HCT116 (cell line): ENCODE data around the gene ALB. TPM values are rescaled to one million over a fixed set of nuclear protein-coding genes. Genes with fewer than 3 reads are reported as not detected.

Source experiments
- ATAC-seq: fragments of 200-7000 bp; cut with Tn5 transposase; 2 replicates; pipeline ENCODE4 v1.9.1; 2020; ENCODE audit warnings: mild to moderate bottlenecking, moderate library complexity
- BruUV-seq: library from RNA; stranded (reverse); fragments of 400-500 nt; replicated peaks from 2 replicates; lab custom pipeline; 2021; lab: Mats Ljungman, UMichigan
- CTCF ChIA-PET: fragments of 300-600 bp; sonication (Branson Sonifier 250); formaldehyde crosslinking; loops from one replicate; lab custom pipeline; 2021; ENCODE audit warnings: antibody characterized with exemption; lab: Charles Lee
- POLR2A ChIA-PET: fragments of 300-600, 350-600 bp; sonication (Branson Sonifier 250); formaldehyde crosslinking; loops from one replicate; lab custom pipeline; 2021; ENCODE audit warnings: antibody characterized with exemption; lab: Charles Lee
- RAD21 ChIA-PET, 2 experiments: fragments of 300-600 bp; sonication (Branson Sonifier 250); formaldehyde crosslinking; loops; one replicate each; lab custom pipeline; 2023; ENCODE audit warnings: low total read pairs in 2 of 2; ENCODE audit not compliant: uncharacterized antibody in 2 of 2, unreplicated experiment in 2 of 2, low non-redundant PET in 1 of 2; lab: Charles Lee
- DNase-seq: peaks from one replicate; pipeline ENCODE4 v3.0.0-alpha.2; 2010; ENCODE audit warnings: low read depth, low spot score
- H2AFZ ChIP-seq: fragments of 200-600 bp; shearing (Covaris generic), sonication (generic); 2 replicates; pipeline ENCODE4 v1.6.1; 2017; ENCODE audit warnings: low read depth, mixed run types, mixed read lengths, antibody characterized with exemption, low read length; ENCODE audit not compliant: poor library complexity, severe bottlenecking
- H3K27ac ChIP-seq: 2 replicates; pipeline ENCODE4 v1.5.1; 2012; ENCODE audit warnings: low read depth, low read length
- H3K27me3 ChIP-seq: fragments of 200-600 bp; sonication (generic); 2 replicates; pipeline ENCODE4 v1.6.1; 2016; ENCODE audit warnings: mixed run types, low read length, mixed read lengths; ENCODE audit not compliant: insufficient read depth
- H3K36me3 ChIP-seq, 2 experiments: fragments of 200-500 bp in 1 of 2; fragments of 200-600 bp in 1 of 2; sonication (Bioruptor generic) in 1 of 2; sonication (generic) in 1 of 2; 2 replicates each; pipeline versions ENCODE4 v1.5.1 to v1.6.1; 2014 to 2016; ENCODE audit warnings: low read length in 2 of 2, inconsistent platforms in 1 of 2, mixed read lengths in 1 of 2, mixed run types in 1 of 2; ENCODE audit not compliant: insufficient read depth in 2 of 2, control insufficient read depth in 1 of 2
- H3K4me1 ChIP-seq, 2 experiments: fragments of 200-600 bp in 1 of 2; sonication (generic) in 1 of 2; 2 replicates each; pipeline versions ENCODE4 v1.5.1 to v1.6.1; 2012 to 2017; ENCODE audit warnings: low read length in 2 of 2, inconsistent platforms in 1 of 2, mild to moderate bottlenecking in 1 of 2, mixed read lengths in 1 of 2, mixed run types in 1 of 2, moderate library complexity in 1 of 2; ENCODE audit not compliant: insufficient read depth in 2 of 2, control insufficient read depth in 1 of 2
- H3K4me2 ChIP-seq: fragments of 200-600 bp; sonication (generic); 2 replicates; pipeline ENCODE4 v1.6.1; 2017; ENCODE audit warnings: mixed run types, low read length, mixed read lengths
- H3K4me3 ChIP-seq, 2 experiments: fragments of 200-600 bp in 1 of 2; sonication (generic) in 1 of 2; replicated peaks in 1 of 2; 2 replicates each; pipeline ENCODE4 v1.5.1; 2011 to 2016; ENCODE audit warnings: low read length in 2 of 2, control low read depth in 1 of 2, low read depth in 1 of 2, mild to moderate bottlenecking in 1 of 2, mixed read lengths in 1 of 2, mixed run types in 1 of 2
- H3K79me2 ChIP-seq: fragments of 200-600 bp; sonication (generic); 2 replicates; pipeline ENCODE4 v1.6.1; 2017; ENCODE audit warnings: mild to moderate bottlenecking, mixed run types, low read length, moderate library complexity, mixed read lengths; ENCODE audit not compliant: insufficient read depth
- H3K9ac ChIP-seq: fragments of 200-600 bp; sonication (generic); 2 replicates; pipeline ENCODE4 v1.6.1; 2016; ENCODE audit warnings: low read length, mixed read lengths
- H3K9me2 ChIP-seq: fragments of 200-600 bp; sonication (generic), shearing (Covaris generic); 2 replicates; pipeline ENCODE4 v1.6.1; 2017; ENCODE audit warnings: mixed run types, mild to moderate bottlenecking, moderate library complexity; ENCODE audit not compliant: insufficient read depth
- H3K9me3 ChIP-seq, 2 experiments: fragments of 200-500 bp in 1 of 2; fragments of 200-600 bp in 1 of 2; sonication (Bioruptor generic) in 1 of 2; sonication (generic) in 1 of 2; 2 replicates each; pipeline ENCODE4 v1.6.1; 2014 to 2017; ENCODE audit warnings: low read length in 2 of 2, mixed read lengths in 2 of 2, inconsistent platforms in 1 of 2, low read depth in 1 of 2, mild to moderate bottlenecking in 1 of 2, mixed run types in 1 of 2, moderate library complexity in 1 of 2; ENCODE audit not compliant: control insufficient read depth in 1 of 2, insufficient read depth in 1 of 2
- H4K20me1 ChIP-seq: fragments of 200-600 bp; sonication (generic), shearing (Covaris generic); 2 replicates; pipeline ENCODE4 v1.6.1; 2017; ENCODE audit warnings: mixed run types, mild to moderate bottlenecking, moderate library complexity; ENCODE audit not compliant: insufficient read depth
- ATF3 ChIP-seq: IDR thresholded peaks from 2 replicates; pipeline ENCODE4 v1.6.1; 2012
- CEBPB ChIP-seq: IDR thresholded peaks from 2 replicates; pipeline ENCODE4 v1.6.1; 2012; ENCODE audit warnings: low read depth
- CTCF ChIP-seq, 3 experiments: fragments of 200-600 bp in 1 of 3; sonication (generic) in 1 of 3; IDR thresholded peaks in 2 of 3; conservative IDR thresholded peaks in 1 of 3; 2 replicates each; pipeline ENCODE4 v1.5.1; 2012 to 2017; ENCODE audit warnings: low read depth in 2 of 3, low read length in 2 of 3, antibody characterized with exemption in 1 of 3, borderline replicate concordance in 1 of 3, control low read depth in 1 of 3, mild to moderate bottlenecking in 1 of 3, mixed read lengths in 1 of 3, mixed run types in 1 of 3, moderate library complexity in 1 of 3; ENCODE audit not compliant: insufficient read depth in 1 of 3
- EGR1 ChIP-seq: IDR thresholded peaks from 2 replicates; pipeline ENCODE4 v1.6.1; 2012; ENCODE audit warnings: low read depth
- ELF1 ChIP-seq: IDR thresholded peaks from 2 replicates; pipeline ENCODE4 v1.6.1; 2012; ENCODE audit warnings: low read depth, borderline replicate concordance
- EZH2phosphoT487 ChIP-seq: fragments of 200-600 bp; IDR thresholded peaks from 2 replicates; pipeline ENCODE4 v1.6.1; 2018; ENCODE audit warnings: antibody characterized with exemption, borderline replicate concordance
- FOSL1 ChIP-seq: IDR thresholded peaks from 2 replicates; pipeline ENCODE4 v1.6.1; 2012; ENCODE audit warnings: low read depth
- JUND ChIP-seq: IDR thresholded peaks from 2 replicates; pipeline ENCODE4 v1.6.1; 2012
- MAX ChIP-seq: IDR thresholded peaks from 2 replicates; pipeline ENCODE4 v1.6.1; 2012
- RAD21 ChIP-seq: IDR thresholded peaks from 2 replicates; pipeline ENCODE4 v1.6.1; 2012; ENCODE audit warnings: low read depth, mild to moderate bottlenecking
- REST ChIP-seq: IDR thresholded peaks from 2 replicates; pipeline ENCODE4 v1.6.1; 2012; ENCODE audit warnings: low read depth
- SIN3A ChIP-seq: IDR thresholded peaks from 2 replicates; pipeline ENCODE4 v1.6.1; 2012; ENCODE audit warnings: low read depth
- SRF ChIP-seq: IDR thresholded peaks from 2 replicates; pipeline ENCODE4 v1.6.1; 2012; ENCODE audit warnings: low read depth
- YY1 ChIP-seq: IDR thresholded peaks from 2 replicates; pipeline ENCODE4 v1.6.1; 2011; ENCODE audit warnings: low read length, low read depth, moderate library complexity, mild to moderate bottlenecking; ENCODE audit not compliant: insufficient replicate concordance; ENCODE audit errors: extremely low read depth
- ZFX ChIP-seq: fragments of 450-650 bp; IDR thresholded peaks from 2 replicates; pipeline ENCODE4 v1.6.1; 2017
- intact Hi-C: fragments of 100-400 bp; cut with micrococcal nuclease; formaldehyde crosslinking; loops from 2 replicates; pipeline ENCODE4 v1.10.0; 2022
- total RNA-seq: library from RNA; stranded (reverse); gene quantifications from one replicate; pipeline ENCODE4 v1.2.1, GENCODE V29; 2021; ENCODE audit not compliant: unreplicated experiment

The ALB gene
- total RNA-seq, 1 experiment from 2014 or later = 26.7 TPM

DNA sequence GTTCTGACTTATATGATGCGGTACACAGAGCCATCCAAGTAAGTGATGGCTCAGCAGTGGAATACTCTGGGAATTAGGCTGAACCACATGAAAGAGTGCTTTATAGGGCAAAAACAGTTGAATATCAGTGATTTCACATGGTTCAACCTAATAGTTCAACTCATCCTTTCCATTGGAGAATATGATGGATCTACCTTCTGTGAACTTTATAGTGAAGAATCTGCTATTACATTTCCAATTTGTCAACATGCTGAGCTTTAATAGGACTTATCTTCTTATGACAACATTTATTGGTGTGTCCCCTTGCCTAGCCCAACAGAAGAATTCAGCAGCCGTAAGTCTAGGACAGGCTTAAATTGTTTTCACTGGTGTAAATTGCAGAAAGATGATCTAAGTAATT, 16.5 kb downstream of the ALB start (continued):
- TF ChIP-seq EGR1 (no peak), REST (no peak)
- TF ChIP-seq, all 23 proteins: peak for 0

DNA sequence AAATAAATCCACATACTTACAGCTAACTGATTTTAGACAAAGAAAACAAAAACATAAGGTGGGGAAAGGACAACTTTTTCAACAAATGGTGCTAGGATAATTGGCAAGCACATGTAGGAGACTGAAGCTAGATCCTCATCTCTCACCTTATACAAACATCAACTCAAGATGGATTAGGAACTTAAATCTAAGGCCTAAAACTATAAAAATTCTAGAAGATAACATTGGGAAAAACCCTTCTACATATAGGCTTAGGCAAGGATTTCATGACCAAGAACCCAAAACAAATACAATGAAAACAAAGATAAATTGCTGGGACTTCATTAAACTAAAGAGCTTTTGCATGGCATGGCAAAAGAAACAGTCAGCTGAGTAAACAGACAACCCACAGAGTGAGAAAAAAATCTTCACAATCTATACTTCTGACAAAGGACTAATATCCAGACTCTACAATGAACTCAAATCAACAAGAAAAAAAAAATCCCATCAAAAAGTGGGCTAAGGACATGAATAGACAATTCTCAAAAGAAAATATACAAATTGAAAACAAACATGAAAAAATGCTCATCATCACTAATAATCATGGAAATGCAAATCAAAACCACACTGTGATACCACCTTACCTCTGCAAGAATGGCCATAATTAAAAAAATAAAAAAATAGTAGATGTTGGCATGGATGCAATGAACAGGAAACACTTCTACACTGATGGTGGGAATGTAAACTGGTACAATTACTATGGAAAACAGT, 17.8 kb downstream of the ALB start:
- intact Hi-C loops = no loop called here
- H2AFZ ChIP-seq = no peak overlapping the region
- no peak overlapping the region for H3K4me3 ChIP-seq
- H3K9me3 ChIP-seq = no peaks in the 10 kb centered on the region
- H3K36me3 ChIP-seq = no peaks in the 10 kb centered on the region
- no peak overlapping the region for H3K9ac ChIP-seq
- CTCF ChIA-PET = no interaction called here
- no peak overlapping the region for H3K27ac ChIP-seq
- no peak overlapping the region for H3K4me2 ChIP-seq
- ATAC-seq (no peak), DNase-seq (no peak)
- POLR2A ChIA-PET = no interaction called here
- no peaks in the 10 kb centered on the region for H3K4me1 ChIP-seq
- H4K20me1 ChIP-seq = no peaks in the 10 kb centered on the region
- no TSS peak for BruUV-seq
- H3K79me2 ChIP-seq = no peaks in the 10 kb centered on the region
- H3K9me2 ChIP-seq = no peaks in the 10 kb centered on the region
- H3K27me3 ChIP-seq = no peaks in the 10 kb centered on the region
- RAD21 ChIA-PET = no interaction called here
- TF ChIP-seq RAD21 (no peak), YY1 (no peak), SIN3A (no peak), MAX (no peak), SRF (no peak), EZH2phosphoT487 (no peak), JUND (no peak), CTCF (IDR thresholded peaks at IDR 0.05 in 2 of 3, conservative IDR thresholded peaks at IDR 0.05 in 1 of 3; ENCODE audit: borderline replicate concordance in 1 of 3, insufficient read depth in 1 of 3, low read depth in 2 of 3, low read length in 2 of 3) (no peak), EGR1 (no peak), ZFX (no peak), CEBPB (no peak), FOSL1 (no peak), ELF1 (no peak), ATF3 (no peak), REST (no peak)
